ENCODE data around the gene TEAD1. TPM values are rescaled to one million over a fixed set of nuclear protein-coding genes. Genes with fewer than 3 reads are reported as not detected.

Gene TEAD1
- total and polyA plus RNA-seq, 10 of the 15 experiments (the other 5 are each of a cell fraction or from before 2014, with no cell fraction given) = 0.01 to 0.59 (median 0.04) TPM; not detected in 6

- no peak overlapping the region for H3K4me2 ChIP-seq (ENCODE audit: control insufficient read depth, insufficient read depth)
- no peak overlapping the region for H2AFZ ChIP-seq (ENCODE audit: control insufficient read depth, low read depth, low read length)
- H3K27ac ChIP-seq (ENCODE audit: control insufficient read depth, insufficient read depth) = no peak overlapping the region
- CTCF ChIA-PET = interaction anchor here (0.6 kb wide), 1 partner anchor 163 kb away, joined by 4 read pairs; no protein-coding TSS in a partner anchor
- H3K9me3 ChIP-seq (replicated peaks; ENCODE audit: control insufficient read depth, insufficient read depth, low read length) = no peaks in the 10 kb centered on the region
- 9% methylated on average over 2 of the region's 2 CpGs for WGBS (ENCODE audit: insufficient coverage, insufficient replicate concordance, low lambda C conversion rate, missing lambda C conversion rate)
- FAIRE-seq (no peak), ATAC-seq (no peak), DNase-seq (ENCODE audit: low read depth, low spot score) (no peak)
- in situ Hi-C loops (cut with MboI) (no loop called here), intact Hi-C loops (cut with micrococcal nuclease; ENCODE audit: unreplicated experiment) (no loop called here)
- RAD21 ChIA-PET (ENCODE audit: unreplicated experiment) = no interaction called here
- no peaks in the 10 kb centered on the region for H3K79me2 ChIP-seq (ENCODE audit: control insufficient read depth, insufficient read depth, low read length)
- SMC1A ChIA-PET (ENCODE audit: uncharacterized antibody, unreplicated experiment) = interaction anchor here (0.7 kb wide), 1 partner anchor 908 kb away, joined by 3 read pairs; no protein-coding TSS in a partner anchor
- H3K4me3 ChIP-seq = no peak overlapping the region
- no TSS peak for BruUV-seq (replicated peaks)
- no peak overlapping the region for H3K9ac ChIP-seq (ENCODE audit: control insufficient read depth, insufficient read depth, low read length)
- POLR2A ChIA-PET = no interaction called here
- H3K36me3 ChIP-seq (ENCODE audit: control insufficient read depth in 2 of 2, insufficient read depth in 2 of 2, low read length in 1 of 2) = no peaks in the 10 kb centered on the region
- peaks cover 0 to 1% of the 10 kb centered on the region in 2 experiments; a peak in 3 of 4 replicates for H3K27me3 ChIP-seq (replicated peaks in 1 of 2; ENCODE audit: control insufficient read depth in 2 of 2, insufficient read depth in 2 of 2, low read length in 1 of 2)
- H4K20me1 ChIP-seq (ENCODE audit: control insufficient read depth, insufficient read depth) = no peaks in the 10 kb centered on the region
- H3K4me1 ChIP-seq (ENCODE audit: control insufficient read depth, insufficient read depth, low read length) = no peaks in the 10 kb centered on the region
- TF ChIP-seq ELK1 (IDR thresholded peaks at IDR 0.05; ENCODE audit: low read depth, low read length) (no peak), CEBPZ (IDR thresholded peaks at IDR 0.05; ENCODE audit: low read depth, low read length) (no peak), JUND (IDR thresholded peaks at IDR 0.05; ENCODE audit: low read depth, low read length) (no peak), NR2C2 (IDR thresholded peaks at IDR 0.05; ENCODE audit: borderline replicate concordance, control insufficient read depth, insufficient read length, low read depth) (no peak), SPI1 (IDR thresholded peaks at IDR 0.05; ENCODE audit: borderline replicate concordance, insufficient read depth, low read depth, low read length) (no peak), ZBTB11 (CRISPR knock-in tag; IDR thresholded peaks at IDR 0.05) (no peak), POU2F2 (IDR thresholded peaks at IDR 0.05; ENCODE audit: borderline replicate concordance, low read depth, low read length) (no peak), NKRF (conservative IDR thresholded peaks at IDR 0.05) (no peak), CTCF (IDR thresholded peaks at IDR 0.05 in 2 of 3, conservative IDR thresholded peaks at IDR 0.05 in 1 of 3; ENCODE audit: control insufficient read depth in 2 of 3, extremely low read depth in 1 of 3, insufficient read depth in 1 of 3, low read depth in 3 of 3, low read length in 3 of 3) (no peak), BHLHE40 (IDR thresholded peaks at IDR 0.05; ENCODE audit: borderline replicate concordance in 1 of 2, low read depth in 2 of 2, low read length in 1 of 2) (no peak), POLR2A (IDR thresholded peaks at IDR 0.05; ENCODE audit: low read depth, low read length) (no peak)
Observed at GRCh38 chr11:12800871-12801270, 126.7 kb downstream of the TEAD1 start.
